Lung microvascular endothelial cell (primary cell): Measurements from ENCODE around the gene SERPINE2. TPM values are rescaled to one million over a fixed set of nuclear protein-coding genes. Genes with fewer than 3 reads are reported as not detected.

Experiments
- DNase-seq, 2 donors: peaks; one replicate each; pipeline versions ENCODE4 v3.0.0 to v3.0.0-alpha.2; 2010; ENCODE audit warnings: low read depth in 2 of 2
- total RNA-seq: library from RNA; depleted of rRNA; stranded (reverse); fragments of >200 nt; gene quantifications from 2 replicates; pipeline ENCODE4 v1.2.1, GENCODE V29; 2014

Gene SERPINE2, protein sequence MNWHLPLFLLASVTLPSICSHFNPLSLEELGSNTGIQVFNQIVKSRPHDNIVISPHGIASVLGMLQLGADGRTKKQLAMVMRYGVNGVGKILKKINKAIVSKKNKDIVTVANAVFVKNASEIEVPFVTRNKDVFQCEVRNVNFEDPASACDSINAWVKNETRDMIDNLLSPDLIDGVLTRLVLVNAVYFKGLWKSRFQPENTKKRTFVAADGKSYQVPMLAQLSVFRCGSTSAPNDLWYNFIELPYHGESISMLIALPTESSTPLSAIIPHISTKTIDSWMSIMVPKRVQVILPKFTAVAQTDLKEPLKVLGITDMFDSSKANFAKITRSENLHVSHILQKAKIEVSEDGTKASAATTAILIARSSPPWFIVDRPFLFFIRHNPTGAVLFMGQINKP
- 1.6 and 5.7 TPM in 2 replicates for total RNA-seq

GRCh38 chr2:224039080-224039769 is at the start of gene SERPINE2:
Gene SERPINE2 (minus strand): TSS chr2:224039286. CDS start chr2:224001900, 37,386 bp downstream.
- DNase-seq, result peak; percentile 24 to 55

DNA sequence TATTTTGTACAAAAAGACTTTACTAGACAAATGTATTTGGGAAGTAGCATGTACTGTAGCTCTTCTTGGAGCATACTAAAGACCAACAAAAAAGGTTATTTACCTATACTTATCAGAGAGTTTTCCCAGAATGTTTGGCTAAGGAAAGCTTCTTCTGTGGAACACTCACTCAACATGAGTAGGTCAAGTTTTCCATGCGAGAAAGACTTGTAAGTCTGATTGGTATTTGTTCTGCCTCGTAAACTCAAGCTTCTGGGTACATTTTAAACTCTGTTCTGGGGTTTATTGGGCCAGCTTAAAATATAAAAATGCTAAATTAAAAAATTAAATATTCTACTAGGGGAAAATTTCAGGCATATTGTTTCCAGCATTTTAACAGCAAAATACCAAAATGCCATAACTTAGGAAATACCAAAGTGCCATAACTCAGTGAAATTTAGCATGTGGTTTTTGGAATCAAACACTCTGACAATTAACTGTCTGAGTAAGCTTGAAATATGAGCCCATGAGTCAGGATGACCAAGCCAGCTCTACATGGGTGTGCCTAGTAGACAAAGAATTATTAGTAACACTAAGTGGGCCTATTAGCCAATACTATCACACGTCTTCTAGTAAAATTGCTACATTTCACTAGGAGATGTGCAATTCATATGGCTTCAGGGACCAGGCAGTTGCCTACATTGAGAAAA is 47.3 kb upstream of the SERPINE2 start:
- peak; percentile 13 to 77 for DNase-seq

GRCh38 chr2:224085811-224086210 is 46.7 kb upstream of the SERPINE2 start:
- no peak for DNase-seq

- DNase-seq, result peak; percentile 5 to 76
Measured at GRCh38 chr2:224085246-224085645, 46.2 kb upstream of the SERPINE2 start.

GRCh38 chr2:224084266-224084892 is 45.3 kb upstream of the SERPINE2 start:
- DNase-seq, result no peak

DNA sequence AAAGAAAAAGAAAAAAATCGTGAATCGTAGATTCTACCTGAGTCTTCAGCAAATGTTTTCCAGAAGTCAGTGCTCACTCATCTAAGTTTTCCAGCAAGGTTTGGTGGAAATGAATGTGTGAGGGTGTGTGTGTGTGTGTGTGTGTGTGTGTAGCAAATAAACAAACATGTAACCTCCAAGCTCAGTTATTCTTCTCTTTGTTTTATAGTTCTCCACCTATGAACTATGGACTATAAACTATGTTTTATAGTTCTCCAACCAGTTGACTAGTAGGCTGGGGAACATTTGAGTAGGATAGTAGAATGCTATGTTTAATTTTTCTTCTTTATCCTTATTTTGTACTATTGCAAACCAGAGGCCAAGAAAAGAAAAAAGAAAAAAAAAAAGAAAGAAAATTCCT is 44.6 kb upstream of the SERPINE2 start:
- DNase-seq, result no peak

- DNase-seq, result no peak
Measured at GRCh38 chr2:224078656-224079055, 39.6 kb upstream of the SERPINE2 start.

DNA sequence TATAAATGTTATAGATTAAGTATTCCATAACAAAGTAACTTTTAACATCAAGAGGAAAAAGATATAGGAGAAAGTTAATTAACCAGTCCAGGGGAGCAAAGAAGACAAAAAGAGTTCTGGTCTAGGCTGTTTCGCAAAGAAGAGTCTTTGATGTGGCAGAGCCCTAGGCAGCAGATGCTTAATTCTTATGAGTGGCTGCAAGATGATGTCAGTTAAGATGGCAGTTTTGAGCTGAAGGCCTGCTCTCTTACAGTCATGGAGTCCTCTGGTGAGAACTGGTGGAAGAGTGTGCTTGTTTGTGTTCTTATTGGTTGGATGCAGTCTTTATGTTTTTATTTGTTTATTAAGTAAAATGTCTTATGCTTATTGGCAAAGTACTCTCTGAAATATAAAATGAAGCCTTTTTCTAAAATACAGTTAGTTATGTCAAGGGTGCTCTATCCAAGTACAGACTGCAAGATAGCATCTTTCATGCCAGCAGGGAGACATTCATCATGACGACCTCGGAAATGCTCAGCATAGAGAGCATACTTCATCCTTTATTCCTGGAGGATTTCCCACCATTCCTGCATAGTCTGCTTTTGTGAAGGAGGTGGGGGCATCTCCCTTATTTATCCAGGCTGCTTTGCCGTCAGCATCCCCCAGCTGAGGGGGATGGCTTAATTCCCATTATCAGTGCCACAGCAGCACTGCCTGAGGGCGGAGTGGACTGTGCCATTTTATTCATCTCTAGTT is 38.9 kb upstream of the SERPINE2 start:
- no peak for DNase-seq

DNA sequence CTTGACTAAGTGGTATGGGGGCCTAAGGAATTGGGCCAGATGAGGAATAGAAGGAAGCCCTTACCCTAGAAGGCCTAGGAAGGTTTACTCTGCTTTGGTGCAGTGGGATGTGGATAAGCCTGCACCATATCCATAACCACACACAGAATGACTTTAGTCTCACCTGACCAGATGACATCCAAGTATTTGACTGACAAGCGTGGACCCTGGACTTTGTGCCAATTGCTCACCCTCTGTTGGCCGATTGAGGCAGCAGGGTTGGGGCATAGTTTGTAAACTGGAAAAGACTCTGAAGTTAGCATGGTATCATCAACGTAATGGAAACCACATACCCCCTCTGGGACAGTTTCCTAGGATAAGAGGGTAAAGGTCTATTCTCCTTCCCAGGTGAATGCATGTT is 36.5 kb upstream of the SERPINE2 start:
- DNase-seq, result no peak

DNA sequence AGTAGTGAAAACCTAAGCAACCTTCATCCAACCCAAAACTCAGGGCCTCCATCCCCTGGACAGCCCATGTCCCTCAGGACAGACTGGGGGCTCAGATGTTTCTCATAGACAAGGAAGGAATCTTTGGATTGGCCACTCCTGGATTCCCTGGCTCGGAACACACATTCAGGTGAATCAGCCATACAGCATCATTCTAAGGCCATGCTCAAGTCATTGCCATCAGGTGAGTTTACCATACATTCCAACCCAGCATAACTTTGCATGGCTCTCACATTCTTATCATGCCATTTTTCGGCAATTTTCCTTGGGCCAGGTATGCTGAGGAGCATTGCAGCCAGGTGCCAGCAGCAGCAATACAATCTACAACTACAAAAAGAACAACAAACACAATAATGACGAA is 34.6 kb upstream of the SERPINE2 start:
- no peak for DNase-seq

GRCh38 chr2:224072541-224073188 is 33.6 kb upstream of the SERPINE2 start:
- DNase-seq, result no peak

- no peak for DNase-seq
Measured at GRCh38 chr2:224069172-224069571, 30.1 kb upstream of the SERPINE2 start.

- no peak for DNase-seq
Measured at GRCh38 chr2:224063298-224063648, 24.2 kb upstream of the SERPINE2 start.

DNA sequence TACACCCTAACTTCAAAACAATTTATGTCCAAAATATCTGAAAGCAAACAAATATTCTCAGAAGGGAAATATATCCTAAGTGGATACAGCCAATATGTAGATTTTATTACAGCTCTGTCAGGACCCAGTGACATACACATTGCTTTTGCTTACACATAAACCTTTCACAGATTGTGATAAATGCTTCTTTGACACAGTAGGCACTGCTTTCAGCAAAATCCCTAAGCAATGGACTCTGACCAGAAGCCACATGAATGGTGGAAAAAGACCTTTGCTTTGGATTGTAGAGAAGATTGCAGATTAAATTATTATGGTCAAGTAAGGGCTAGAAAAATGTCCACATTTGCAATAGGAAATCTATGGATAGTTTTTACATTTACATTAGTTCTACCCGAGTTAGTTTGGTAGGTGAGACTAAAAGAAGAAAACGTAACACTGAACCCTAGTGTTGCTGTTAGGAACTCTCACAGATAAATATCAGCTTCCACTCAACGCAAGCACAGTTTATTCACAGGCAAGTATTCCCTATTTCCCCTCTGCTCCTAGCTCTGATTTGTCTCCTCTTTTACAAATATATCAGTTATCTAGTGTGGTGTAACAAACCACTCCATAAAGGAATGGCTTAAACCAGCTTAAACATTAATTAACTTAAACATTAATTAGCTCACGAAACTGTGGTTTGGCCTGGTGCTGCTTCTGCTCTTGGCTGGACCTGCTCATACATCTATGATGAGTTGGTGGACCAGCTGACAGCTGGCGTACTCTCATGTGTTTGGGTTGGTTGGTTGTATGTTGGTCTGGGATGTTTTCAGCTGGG is 23.6 kb upstream of the SERPINE2 start:
- no peak for DNase-seq

GRCh38 chr2:224060783-224061482 is 21.8 kb upstream of the SERPINE2 start:
- no peak for DNase-seq

DNA sequence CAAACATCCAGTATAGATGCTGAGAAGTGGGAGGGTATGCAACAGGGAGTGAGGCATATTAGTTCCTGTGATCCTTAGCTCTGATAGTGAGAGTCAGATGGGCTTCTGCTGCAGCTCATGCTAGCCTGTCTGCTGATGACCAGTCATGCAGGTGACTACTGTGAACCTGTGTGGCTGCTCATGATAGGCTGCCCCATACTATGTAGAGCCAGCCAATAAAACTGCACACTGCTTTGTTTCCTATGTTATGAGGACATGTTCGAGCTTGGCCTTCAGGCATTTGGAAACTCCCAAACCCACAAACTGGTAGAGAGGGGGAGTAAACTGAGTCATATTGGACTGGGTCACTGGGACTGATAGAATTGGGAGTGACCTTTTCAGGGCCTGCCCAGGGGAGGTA is 20.1 kb upstream of the SERPINE2 start:
- DNase-seq, result no peak

DNA sequence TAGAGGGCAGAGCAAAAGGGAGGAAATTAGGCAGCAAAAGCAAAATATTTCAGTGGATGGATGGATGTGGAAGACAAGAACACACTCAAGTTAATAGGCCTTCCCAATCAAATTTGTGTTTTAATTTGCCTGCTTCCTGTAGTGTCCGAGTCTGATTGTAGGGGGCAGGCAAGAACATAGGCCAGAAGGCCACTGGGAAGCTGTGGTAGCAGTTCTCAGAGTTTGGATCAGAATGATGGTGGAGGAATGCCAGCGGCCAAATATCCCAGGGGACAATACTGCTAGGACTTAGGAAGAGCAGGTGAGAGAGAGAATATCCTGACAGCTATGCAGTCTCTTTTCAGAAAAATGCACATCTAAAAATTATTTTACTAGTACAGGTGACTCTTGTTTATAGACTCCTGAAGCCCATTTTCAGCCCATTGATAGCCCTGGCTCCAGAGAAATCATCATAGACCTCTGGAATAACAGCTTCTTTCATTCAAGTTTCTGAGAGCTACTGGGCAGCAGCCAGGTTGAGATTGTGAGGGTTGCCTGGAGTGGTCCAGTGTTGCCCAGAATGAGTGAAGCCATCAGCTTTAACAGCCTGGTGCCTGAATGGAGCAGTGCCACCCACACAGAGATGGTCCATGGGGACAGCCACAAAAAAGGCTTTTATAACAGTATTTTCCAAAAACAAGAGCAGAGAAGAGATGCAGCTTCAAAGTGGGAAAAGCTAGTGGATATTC is 19.1 kb upstream of the SERPINE2 start:
- DNase-seq, result no peak

DNA sequence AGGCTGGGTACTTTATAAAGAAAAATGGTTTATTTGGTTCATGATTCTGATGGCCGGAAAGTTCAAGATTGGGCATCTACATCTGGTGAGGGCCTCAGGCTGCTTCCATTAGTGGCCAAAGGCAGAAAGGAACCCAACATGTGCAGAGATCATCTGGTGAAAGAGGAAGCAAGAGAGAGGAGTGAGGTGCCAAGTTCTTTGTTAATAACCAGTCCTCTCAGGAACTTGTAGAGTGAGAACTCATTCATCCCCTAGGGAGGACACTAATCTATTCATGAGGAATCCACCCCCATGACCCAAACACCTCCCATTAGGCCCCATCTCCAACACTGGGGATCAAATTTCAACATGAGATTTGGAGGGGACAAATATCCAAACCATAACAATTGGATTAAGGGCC is 17.8 kb upstream of the SERPINE2 start:
- DNase-seq, result no peak

DNA sequence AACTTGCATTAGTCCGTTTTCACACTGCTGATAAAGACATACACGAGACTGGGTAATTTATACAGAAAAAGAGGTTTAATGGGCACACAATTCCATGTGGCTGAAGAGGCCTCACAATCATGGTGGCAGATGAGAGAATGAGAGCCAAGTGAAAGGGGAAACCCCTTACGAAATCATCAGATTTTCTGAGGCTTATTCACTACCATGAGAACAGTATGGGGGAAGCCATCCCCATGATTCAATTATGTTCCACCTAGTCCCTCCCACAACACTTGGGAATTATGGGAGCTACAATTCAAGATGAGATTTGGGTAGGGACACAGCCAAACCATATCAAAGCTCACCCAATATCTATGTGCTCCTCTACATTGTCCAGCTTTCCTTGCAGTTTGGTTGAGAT is 16.0 kb upstream of the SERPINE2 start:
- no peak for DNase-seq
